ENCODE data around the gene HAT1.

- TF ChIP-seq CTCF (conservative IDR thresholded peaks at IDR 0.05) (no peak), ZFX (IDR thresholded peaks at IDR 0.05) (no peak)
These were observed 43.4 kb downstream of the HAT1 start for GRCh38 chr2:171965661-171966060.
